ENCODE results near the gene FAM110C.

- TF ChIP-seq CTCF (IDR thresholded peaks at IDR 0.05; ENCODE audit: low read depth, low read length, poor library complexity, severe bottlenecking): no peak
- no peak for TF ChIP-seq EZH2phosphoT487 (IDR thresholded peaks at IDR 0.05; ENCODE audit: borderline replicate concordance, low read length)
Observed at GRCh38 chr2:46471-47345, at the start of gene FAM110C.
